Stimulated activated CD8-positive, alpha-beta memory T cell treated with anti-CD3 and anti-CD28 coated beads, Interleukin-15, amount 100 ng/mL, for 1 hour (primary cell): ENCODE data around the gene ARL6IP4.
"Not testable (repeated sequence)": the region's sequence is repeated elsewhere in the genome, so short reads cannot be mapped to it uniquely, and the experiment has no call there.

ENCODE experiments used
- DNase-seq: peaks from one replicate; pipeline ENCODE4 v3.0.0-alpha.2; 2020; ENCODE audit warnings: low read depth

The ARL6IP4 gene

GRCh38 chr12:123011701-123012100 lies 31.2 kb downstream of the ARL6IP4 start:
- no peak for DNase-seq

- no peak for DNase-seq
Measured at GRCh38 chr12:123013185-123014095, 33.0 kb downstream of the ARL6IP4 start.

GRCh38 chr12:123014473-123014872 lies 34.0 kb downstream of the ARL6IP4 start:
- DNase-seq: not testable (repeated sequence)

- DNase-seq: no peak
Measured at GRCh38 chr12:123017753-123018152, 37.3 kb downstream of the ARL6IP4 start.

GRCh38 chr12:123019841-123020138 lies 39.3 kb downstream of the ARL6IP4 start:
- no peak for DNase-seq

- DNase-seq: no peak
Measured at GRCh38 chr12:123021688-123022604, 41.5 kb downstream of the ARL6IP4 start.

- DNase-seq: no peak
Measured at GRCh38 chr12:123022846-123023245, 42.4 kb downstream of the ARL6IP4 start.

GRCh38 chr12:123024819-123025391 lies 44.4 kb downstream of the ARL6IP4 start:
- no peak for DNase-seq

- no peak for DNase-seq
Measured at GRCh38 chr12:123026094-123026853, 45.8 kb downstream of the ARL6IP4 start.

GRCh38 chr12:123027726-123028445 lies 47.4 kb downstream of the ARL6IP4 start:
- no peak for DNase-seq

GRCh38 chr12:123028475-123028874 lies 48.0 kb downstream of the ARL6IP4 start:
- DNase-seq: no peak

GRCh38 chr12:123029550-123029949 lies 49.1 kb downstream of the ARL6IP4 start:
- DNase-seq: no peak

GRCh38 chr12:123030686-123031085 lies 50.2 kb downstream of the ARL6IP4 start:
- no peak for DNase-seq

- DNase-seq: no peak
Measured at GRCh38 chr12:123031171-123031845, 50.8 kb downstream of the ARL6IP4 start.
